HUES6 (cell line): ENCODE results near the gene DNAJC24.

ENCODE experiments used
- H3K27ac ChIP-seq: 2 replicates; pipeline ENCODE4 v1.7.0; 2013; ENCODE audit warnings: low read depth, mild to moderate bottlenecking, low read length, inconsistent platforms
- H3K27me3 ChIP-seq: 2 replicates; pipeline ENCODE4 v1.6.1; 2013; ENCODE audit warnings: low read length; ENCODE audit not compliant: control insufficient read depth, insufficient read depth
- H3K36me3 ChIP-seq: 2 replicates; pipeline ENCODE4 v1.6.1; 2013; ENCODE audit warnings: low read length; ENCODE audit not compliant: control insufficient read depth, insufficient read depth
- H3K4me1 ChIP-seq: 2 replicates; pipeline ENCODE4 v1.6.1; 2013; ENCODE audit warnings: low read length; ENCODE audit not compliant: control insufficient read depth, insufficient read depth
- H3K4me3 ChIP-seq: 2 replicates; pipeline ENCODE4 v1.5.1; 2013; ENCODE audit warnings: low read depth, low read length
- H3K9ac ChIP-seq: one replicate; pipeline ENCODE4 v1.6.1; 2013; ENCODE audit warnings: mild to moderate bottlenecking, low read length
- H3K9me3 ChIP-seq: 2 replicates; pipeline ENCODE4 v1.6.1; 2013; ENCODE audit warnings: low read depth, low read length; ENCODE audit not compliant: control insufficient read depth, insufficient read depth

DNAJC24 gene

GRCh38 chr11:31479066-31479465, 109.4 kb downstream of the DNAJC24 start:
- Histone ChIP-seq H3K27me3 (no peaks in the 10 kb centered on the region), H3K27ac (no peak overlapping the region)

GRCh38 chr11:31480930-31481329, 111.3 kb downstream of the DNAJC24 start:
- H3K4me1 ChIP-seq: peaks cover 14% of the 10 kb centered on the region
- no peaks in the 10 kb centered on the region for H3K9me3 ChIP-seq
- H3K4me3 ChIP-seq: no peak overlapping the region
- no peak overlapping the region for H3K9ac ChIP-seq
- H3K27ac ChIP-seq: no peak overlapping the region
- H3K36me3 ChIP-seq: no peaks in the 10 kb centered on the region
- no peaks in the 10 kb centered on the region for H3K27me3 ChIP-seq

More at GRCh38 chr11:31479066-31479465, 109.4 kb downstream of the DNAJC24 start:
- Histone ChIP-seq H3K36me3 (no peaks in the 10 kb centered on the region), H3K4me1 (no peaks in the 10 kb centered on the region), H3K9me3 (no peaks in the 10 kb centered on the region), H3K9ac (no peak overlapping the region), H3K4me3 (no peak overlapping the region)
